A549 (cell line): ENCODE results near the gene ADAMTS12.

ENCODE experiments used
- CTCF ChIP-seq: fragments of >200 bp; sonication (Bioruptor Twin); formaldehyde crosslinking; IDR thresholded peaks from 3 replicates; pipeline ENCODE4 v1.5.1; 2016
- REST ChIP-seq: fragments of 200-600 bp; sonication (generic); IDR thresholded peaks from 2 replicates; pipeline ENCODE4 v1.6.1; 2016; ENCODE audit warnings: antibody characterized with exemption, mild to moderate bottlenecking, moderate library complexity
- ZNF302 ChIP-seq: fragments of 250-450 bp; sonication (Bioruptor Pico); IDR thresholded peaks from 2 replicates; pipeline ENCODE4 v1.9.0; 2021; ENCODE audit warnings: inconsistent platforms, mild to moderate bottlenecking, moderate library complexity

- TF ChIP-seq CTCF (no peak), REST (no peak), ZNF302 (CRISPR knock-in tag) (no peak)
These were observed 41.6 kb downstream of the ADAMTS12 start for GRCh38 chr5:33850100-33850594.
